Activated CD8-positive, alpha-beta memory T cell treated with anti-CD3 and anti-CD28 coated beads for 36 hours (primary cell): Measurements from ENCODE around the gene POM121. TPM values are rescaled to one million over a fixed set of nuclear protein-coding genes. Genes with fewer than 3 reads are reported as not detected.
"Not testable (repeated sequence)": the region's sequence is repeated elsewhere in the genome, so short reads cannot be mapped to it uniquely, and the experiment has no call there.

Source experiments
- CTCF ChIA-PET: fragments of 350-600 bp; sonication (Branson Sonifier 250); formaldehyde crosslinking; loops from one replicate; lab custom pipeline; 2021; ENCODE audit warnings: antibody characterized with exemption; lab: Charles Lee
- POLR2A ChIA-PET: fragments of 350-600 bp; sonication (Branson Sonifier 250); formaldehyde crosslinking; loops from one replicate; lab custom pipeline; 2021; ENCODE audit warnings: antibody characterized with exemption; lab: Charles Lee
- total RNA-seq, 2 experiments: library from RNA; stranded (reverse); gene quantifications; one replicate each; pipeline ENCODE4 v1.2.3, GENCODE V29; 2021

POM121 gene
- total RNA-seq, 2 experiments from 2014 or later: 72.3 to 73.0 TPM

DNA sequence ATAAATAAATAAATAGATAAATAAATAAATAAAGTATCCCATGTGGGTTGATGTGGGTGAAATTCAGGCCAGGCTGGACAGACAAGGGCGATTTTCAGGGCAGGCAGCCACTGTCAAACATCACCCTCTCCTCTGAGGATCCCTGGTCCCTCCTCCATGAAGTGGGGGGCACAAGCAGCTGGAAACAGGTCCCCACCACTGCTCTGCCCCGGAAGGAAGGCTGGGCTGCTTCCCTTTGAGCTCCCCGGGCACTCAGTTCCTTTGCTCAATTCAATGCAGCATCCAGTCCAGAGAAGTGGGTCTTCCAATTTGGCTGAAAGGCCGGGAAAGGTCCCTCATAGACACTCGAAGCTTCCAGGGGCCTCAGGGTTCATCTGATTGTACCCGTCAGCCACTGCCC lies 55.5 kb downstream of the POM121 start:
- POLR2A ChIA-PET, CTCF ChIA-PET: not testable (repeated sequence)

DNA sequence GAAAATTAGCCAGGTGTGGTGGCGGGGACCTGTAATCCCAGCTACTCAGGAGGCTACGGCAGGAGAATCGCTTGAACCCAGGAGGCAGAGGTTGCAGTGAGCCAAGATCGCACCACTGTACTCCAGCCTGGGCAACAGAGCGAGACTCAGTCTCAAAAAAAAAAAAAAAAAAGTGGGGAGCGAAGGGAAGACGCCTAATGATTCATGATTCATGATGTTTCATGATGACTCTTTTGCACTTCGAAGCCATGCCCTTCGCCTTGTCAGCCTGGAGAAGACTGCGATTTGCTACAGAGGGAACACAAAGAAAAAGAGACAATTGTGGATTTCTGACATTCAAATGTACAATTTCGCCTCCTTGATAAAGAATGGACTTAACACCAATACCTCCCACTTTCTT lies 57.2 kb downstream of the POM121 start:
- CTCF ChIA-PET, POLR2A ChIA-PET: not testable (repeated sequence)

DNA sequence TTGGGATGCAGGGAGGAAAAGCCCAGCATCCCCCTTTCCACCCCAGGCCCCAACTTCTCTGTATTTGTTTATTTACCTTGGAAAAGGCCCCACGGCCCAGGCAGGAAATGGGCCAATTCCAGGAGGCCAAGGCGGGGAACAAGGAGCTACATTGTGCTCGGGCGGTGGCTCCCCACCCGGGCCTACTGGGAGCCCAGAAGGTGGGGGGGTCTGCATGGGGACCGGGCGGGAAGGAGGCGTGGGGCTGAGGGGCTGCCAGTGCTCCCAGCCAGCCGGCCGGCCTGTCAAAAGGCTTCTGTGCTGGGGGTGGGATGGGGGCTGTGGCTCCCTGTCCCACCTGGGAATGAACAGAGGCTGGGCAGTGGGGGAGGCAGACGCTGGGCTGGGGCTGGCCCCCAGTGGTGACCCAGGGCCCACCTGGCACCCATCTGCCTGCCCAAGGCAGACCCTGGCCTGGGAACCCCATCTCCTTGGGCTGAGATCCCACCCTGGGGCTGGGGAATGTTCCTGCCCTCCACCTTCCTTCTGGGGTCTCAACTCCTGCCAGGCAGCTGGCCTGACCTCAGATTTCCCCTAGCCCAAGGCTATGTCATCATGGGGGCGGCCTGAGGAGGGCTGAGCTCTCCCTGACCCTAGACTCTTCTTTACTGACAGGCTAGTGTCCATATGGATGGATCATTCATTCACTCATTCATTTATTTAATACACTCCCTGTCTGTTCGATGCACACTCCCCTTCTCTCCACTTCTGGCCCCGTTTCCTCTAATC lies 65.4 kb downstream of the POM121 start:
- CTCF ChIA-PET: not testable (repeated sequence)

DNA sequence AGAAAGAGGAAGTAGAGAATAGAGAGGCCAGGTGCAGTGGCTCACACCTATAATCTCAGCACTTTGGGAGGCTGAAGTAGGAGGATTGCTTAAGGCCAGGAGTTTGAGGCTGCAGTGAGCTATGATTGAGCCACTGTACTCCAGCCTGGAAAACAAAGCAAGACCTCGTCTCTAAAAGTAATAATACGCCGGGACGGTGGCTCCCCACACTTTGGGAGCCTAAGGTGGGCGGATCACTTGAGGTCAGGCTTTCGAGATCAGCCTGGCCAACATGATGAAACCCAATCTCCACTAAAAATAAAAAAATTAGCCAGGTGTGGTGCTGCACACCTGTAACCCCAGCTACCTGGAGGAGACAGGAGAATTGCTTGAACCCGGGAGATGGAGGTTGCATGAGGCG lies 70.6 kb downstream of the POM121 start:
- POLR2A ChIA-PET, CTCF ChIA-PET: not testable (repeated sequence)

More for the DNA sequence above, 65.4 kb downstream of the POM121 start:
- POLR2A ChIA-PET: not testable (repeated sequence)

DNA sequence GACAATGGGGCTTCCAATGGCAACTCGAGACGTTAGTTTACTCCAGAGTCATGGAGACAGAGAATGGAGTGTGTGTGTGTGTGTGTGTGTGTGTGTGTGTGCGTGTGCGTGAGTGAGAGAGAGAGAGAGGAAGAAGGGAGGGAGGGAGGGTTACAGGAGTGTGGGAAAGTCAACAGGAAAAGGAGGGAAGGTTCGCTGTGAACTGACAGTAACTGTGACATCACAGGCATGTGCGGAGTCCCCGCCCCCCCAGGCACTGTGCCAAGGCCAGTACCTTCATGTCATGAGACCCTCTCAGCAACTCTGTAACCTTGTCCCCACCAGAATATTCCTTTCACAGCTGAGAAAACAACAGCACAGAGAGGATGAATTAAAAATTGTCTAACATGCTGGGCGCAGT lies 72.6 kb downstream of the POM121 start:
- POLR2A ChIA-PET, CTCF ChIA-PET: not testable (repeated sequence)

DNA sequence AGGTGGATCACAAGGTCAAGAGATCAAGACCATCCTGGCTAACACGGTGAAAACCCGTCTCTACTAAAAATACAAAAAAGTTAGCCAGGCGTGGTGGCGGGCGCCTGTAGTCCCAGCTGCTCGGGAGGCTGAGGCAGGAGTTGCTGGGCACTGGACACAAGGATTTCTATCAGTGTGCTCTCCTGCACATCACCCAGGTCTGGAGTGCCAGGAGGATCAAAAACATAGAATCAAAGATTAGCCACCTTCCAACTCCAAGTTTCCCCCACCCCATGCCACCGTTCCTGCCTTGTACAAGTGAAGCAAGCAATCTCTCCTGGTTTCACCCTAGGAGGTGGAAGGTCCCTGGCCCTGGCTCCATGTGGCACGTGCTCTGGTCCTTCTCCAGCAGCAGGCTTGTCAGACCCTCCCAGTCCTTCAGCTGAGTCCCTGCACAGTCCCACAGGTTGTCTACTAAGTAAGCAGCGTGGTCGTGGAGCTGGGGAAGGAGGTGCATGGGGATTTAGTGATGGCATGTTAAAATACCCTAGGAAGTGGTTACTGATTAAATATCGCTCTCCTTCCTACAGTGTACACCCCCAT lies 73.1 kb downstream of the POM121 start:
- POLR2A ChIA-PET: not testable (repeated sequence)

More for the DNA sequence above, 73.1 kb downstream of the POM121 start:
- CTCF ChIA-PET: not testable (repeated sequence)

Other genes starting within 250 kb of the POM121 start
- 1 to 10 TPM; 4.8 TPM for gene TYW1B, start 96.9 kb upstream of the POM121 start, total RNA-seq
- gene TRIM74, start 44.4 kb downstream of the POM121 start, total RNA-seq: under 1 TPM; 0.17 to 0.25 TPM
- gene SPDYE8, start 104.7 kb downstream of the POM121 start, total RNA-seq: not detected
- gene SPDYE11, start 132.8 kb downstream of the POM121 start, total RNA-seq: not detected
- not detected for gene SPDYE9, start 160.9 kb downstream of the POM121 start, total RNA-seq